22Rv1 (cell line): ENCODE data around the gene MCRIP1.

ENCODE experiments used
- CTCF ChIP-seq: fragments of 450-650 bp; IDR thresholded peaks from 2 replicates; pipeline ENCODE4 v1.5.1; 2017; ENCODE audit warnings: mild to moderate bottlenecking
- ZFX ChIP-seq: fragments of 450-650 bp; IDR thresholded peaks from 2 replicates; pipeline ENCODE4 v1.6.1; 2017; ENCODE audit warnings: antibody characterized with exemption, borderline replicate concordance

GRCh38 chr17:81812571-81813370, 20.3 kb downstream of the MCRIP1 start:
- TF ChIP-seq CTCF: no peak
- no peak for TF ChIP-seq ZFX
